SKM-1 treated with dmso at 0.1 percent for 144 hours (cell line): ENCODE measurements around the gene C11orf68.

Source experiments
- DNase-seq: peaks from one replicate; lab custom pipeline; 2025; ENCODE audit not compliant: unreplicated experiment; lab: John Stamatoyannopoulos, UW

C11orf68 gene

GRCh38 chr11:65944767-65945166, 25.9 kb upstream of the C11orf68 start:
- no peak for DNase-seq

- no peak for DNase-seq
Measured at GRCh38 chr11:65944191-65944590, 25.3 kb upstream of the C11orf68 start.

- no peak for DNase-seq
Measured at GRCh38 chr11:65942531-65942930, 23.7 kb upstream of the C11orf68 start.

GRCh38 chr11:65941720-65942310, 23.0 kb upstream of the C11orf68 start:
- no peak for DNase-seq

- DNase-seq = no peak
Measured at GRCh38 chr11:65937766-65938165, 18.9 kb upstream of the C11orf68 start.

GRCh38 chr11:65934014-65934413, 15.2 kb upstream of the C11orf68 start:
- DNase-seq = no peak

- no peak for DNase-seq
Measured at GRCh38 chr11:65932558-65932919, 13.7 kb upstream of the C11orf68 start.

- no peak for DNase-seq
Measured at GRCh38 chr11:65931773-65932557, 13.1 kb upstream of the C11orf68 start.

- DNase-seq = no peak
Measured at GRCh38 chr11:65928667-65929066, 9.8 kb upstream of the C11orf68 start.

GRCh38 chr11:65927904-65928397, 9.1 kb upstream of the C11orf68 start:
- DNase-seq = no peak

GRCh38 chr11:65925397-65925796, 6.5 kb upstream of the C11orf68 start:
- DNase-seq = no peak

GRCh38 chr11:65922565-65922964, 3.7 kb upstream of the C11orf68 start:
- DNase-seq = no peak

- no peak for DNase-seq
Measured at GRCh38 chr11:65921876-65922275, 3.0 kb upstream of the C11orf68 start.

GRCh38 chr11:65921033-65921555, 2.2 kb upstream of the C11orf68 start:
- no peak for DNase-seq

- no peak for DNase-seq
Measured at GRCh38 chr11:65920372-65920802, 1.5 kb upstream of the C11orf68 start.

GRCh38 chr11:65919573-65920371, 910 bp upstream of the C11orf68 start:
- DNase-seq = no peak

GRCh38 chr11:65919141-65919572, 295 bp upstream of the C11orf68 start, which contains the start of gene DRAP1:
Gene DRAP1 (plus strand): TSS chr11:65919426. CDS start chr11:65919502, 76 bp downstream.
- DNase-seq = peak; percentile 97

GRCh38 chr11:65917434-65918210, 1.2 kb downstream of the C11orf68 start:
- DNase-seq = no peak

- no peak for DNase-seq
Measured at GRCh38 chr11:65917077-65917433, 1.8 kb downstream of the C11orf68 start.

- no peak for DNase-seq
Measured at GRCh38 chr11:65916391-65916790, 2.5 kb downstream of the C11orf68 start.

GRCh38 chr11:65915821-65916251, 3.0 kb downstream of the C11orf68 start:
- no peak for DNase-seq
